ACC112 (cell line): ENCODE results near the gene ZBTB7B.

Source experiments
- H2AFZ ChIP-seq: fragments of 200-600 bp; sonication (generic); one replicate; pipeline ENCODE4 v1.6.0; 2017; ENCODE audit warnings: antibody characterized with exemption, low read length; ENCODE audit not compliant: unreplicated experiment
- H3K27ac ChIP-seq: fragments of 200-600 bp; sonication (generic); 2 replicates; pipeline ENCODE4 v1.5.1; 2014; ENCODE audit warnings: low read depth, mild to moderate bottlenecking, antibody characterized with exemption, low read length, moderate library complexity
- H3K27me3 ChIP-seq: fragments of 200-600 bp; sonication (generic); 2 replicates; pipeline ENCODE4 v1.6.1; 2014; ENCODE audit warnings: mild to moderate bottlenecking, antibody characterized with exemption, low read length, moderate library complexity, mixed read lengths; ENCODE audit not compliant: insufficient read depth
- H3K36me3 ChIP-seq: fragments of 200-600 bp; sonication (generic); 2 replicates; pipeline ENCODE4 v1.6.1; 2016; ENCODE audit warnings: mild to moderate bottlenecking, antibody characterized with exemption, low read length, moderate library complexity, mixed read lengths; ENCODE audit not compliant: insufficient read depth
- H3K4me1 ChIP-seq: fragments of 200-600 bp; sonication (generic); one replicate; pipeline ENCODE4 v1.6.1; 2016; ENCODE audit warnings: low read length, mixed read lengths; ENCODE audit not compliant: insufficient read depth, unreplicated experiment, control insufficient read depth
- H3K4me3 ChIP-seq: fragments of 200-600 bp; sonication (generic); 2 replicates; pipeline ENCODE4 v1.5.1; 2014; ENCODE audit warnings: mild to moderate bottlenecking, low read depth, low read length
- H3K79me2 ChIP-seq: fragments of 200-600 bp; sonication (generic); one replicate; pipeline ENCODE4 v1.6.0; 2016; ENCODE audit warnings: low read length; ENCODE audit not compliant: control insufficient read depth, unreplicated experiment, insufficient read depth

ZBTB7B gene

GRCh38 chr1:155002464-155003226 is at the start of gene ZBTB7B:
Gene ZBTB7B (plus strand): TSS chr1:155002802. CDS start chr1:155014661, 11,859 bp downstream.
- Histone ChIP-seq H3K27me3 (no peaks in the 10 kb centered on the region), H2AFZ (no peak within 1 kb of the TSS), H3K36me3 (no peaks in the 10 kb centered on the region), H3K79me2 (peaks cover 49% of the 10 kb centered on the region), H3K4me3 (peak within 1 kb of the TSS; percentile 93), H3K4me1 (peaks cover 33% of the 10 kb centered on the region), H3K27ac (peak within 1 kb of the TSS; percentile 76)

GRCh38 chr1:154953611-154954038 is 49.0 kb upstream of the ZBTB7B start:
- H2AFZ ChIP-seq = no peak overlapping the region
- H3K4me1 ChIP-seq = peaks cover 13% of the 10 kb centered on the region
- H3K36me3 ChIP-seq = no peaks in the 10 kb centered on the region
- no peaks in the 10 kb centered on the region for H3K79me2 ChIP-seq
- no peaks in the 10 kb centered on the region for H3K27me3 ChIP-seq
- no peak overlapping the region for H3K4me3 ChIP-seq
- H3K27ac ChIP-seq = no peak overlapping the region

- H3K27ac ChIP-seq = no peak overlapping the region
- no peaks in the 10 kb centered on the region for H3K36me3 ChIP-seq
- no peak overlapping the region for H3K4me3 ChIP-seq
- peaks cover 13% of the 10 kb centered on the region for H3K4me1 ChIP-seq
- H2AFZ ChIP-seq = no peak overlapping the region
- no peaks in the 10 kb centered on the region for H3K27me3 ChIP-seq
- no peaks in the 10 kb centered on the region for H3K79me2 ChIP-seq
These were observed 48.1 kb upstream of the ZBTB7B start for GRCh38 chr1:154954541-154954940.

- Histone ChIP-seq H3K27ac (peak overlapping the region; percentile 86), H2AFZ (peak overlapping the region; percentile 54), H3K4me3 (peak overlapping the region; percentile 83), H3K36me3 (no peaks in the 10 kb centered on the region), H3K4me1 (peaks cover 13% of the 10 kb centered on the region), H3K79me2 (no peaks in the 10 kb centered on the region), H3K27me3 (no peaks in the 10 kb centered on the region)
These were observed 47.4 kb upstream of the ZBTB7B start for GRCh38 chr1:154955039-154955717.

- peaks cover 6% of the 10 kb centered on the region for H3K79me2 ChIP-seq
- no peaks in the 10 kb centered on the region for H3K27me3 ChIP-seq
- H3K27ac ChIP-seq = peak within 1 kb of the TSS; percentile 86
- H3K4me1 ChIP-seq = peaks cover 16% of the 10 kb centered on the region
- peak within 1 kb of the TSS; percentile 54 for H2AFZ ChIP-seq
- no peaks in the 10 kb centered on the region for H3K36me3 ChIP-seq
- peak within 1 kb of the TSS; percentile 83 for H3K4me3 ChIP-seq
These were observed 46.7 kb upstream of the ZBTB7B start, which contains the start of gene PBXIP1 for GRCh38 chr1:154955718-154956543. Gene PBXIP1 (minus strand): TSS chr1:154956099. CDS start chr1:154953721, 2,378 bp downstream.

GRCh38 chr1:154956544-154956941 is 46.1 kb upstream of the ZBTB7B start:
- peak overlapping the region; percentile 1; the same call in 1 of the 2 replicates for H3K27ac ChIP-seq
- peaks cover 16% of the 10 kb centered on the region for H3K4me1 ChIP-seq
- H2AFZ ChIP-seq = peak overlapping the region; percentile 6
- H3K36me3 ChIP-seq = no peaks in the 10 kb centered on the region
- H3K79me2 ChIP-seq = peaks cover 8% of the 10 kb centered on the region
- H3K4me3 ChIP-seq = peak overlapping the region; percentile 83
- H3K27me3 ChIP-seq = no peaks in the 10 kb centered on the region

GRCh38 chr1:154957091-154957657 is 45.4 kb upstream of the ZBTB7B start:
- no peaks in the 10 kb centered on the region for H3K27me3 ChIP-seq
- peak overlapping the region; percentile 1; the same call in 1 of the 2 replicates for H3K27ac ChIP-seq
- peaks cover 17% of the 10 kb centered on the region for H3K4me1 ChIP-seq

GRCh38 chr1:154958036-154958435 is 44.6 kb upstream of the ZBTB7B start:
- Histone ChIP-seq H3K4me1 (peaks cover 26% of the 10 kb centered on the region), H3K27me3 (no peaks in the 10 kb centered on the region), H3K79me2 (peaks cover 8% of the 10 kb centered on the region), H3K4me3 (no peak overlapping the region), H3K27ac (no peak overlapping the region), H2AFZ (no peak overlapping the region), H3K36me3 (no peaks in the 10 kb centered on the region)

More at GRCh38 chr1:154957091-154957657, 45.4 kb upstream of the ZBTB7B start:
- H2AFZ ChIP-seq = no peak overlapping the region
- H3K36me3 ChIP-seq = no peaks in the 10 kb centered on the region
- no peak overlapping the region for H3K4me3 ChIP-seq
- H3K79me2 ChIP-seq = peaks cover 8% of the 10 kb centered on the region

- H3K27me3 ChIP-seq = no peaks in the 10 kb centered on the region
- H3K36me3 ChIP-seq = no peaks in the 10 kb centered on the region
- peaks cover 33% of the 10 kb centered on the region for H3K4me1 ChIP-seq
- H3K79me2 ChIP-seq = peaks cover 8% of the 10 kb centered on the region
- H3K4me3 ChIP-seq = no peak overlapping the region
- H3K27ac ChIP-seq = no peak overlapping the region
- H2AFZ ChIP-seq = no peak overlapping the region
These were observed 43.7 kb upstream of the ZBTB7B start for GRCh38 chr1:154958681-154959425.
